GM12878 (cell line): ENCODE data around the gene UTS2R. TPM values are rescaled to one million over a fixed set of nuclear protein-coding genes. Genes with fewer than 3 reads are reported as not detected.

Experiments
- ATF7 ChIP-seq: fragments of 450-650 bp; IDR thresholded peaks from 2 replicates; pipeline ENCODE4 v1.6.1; 2016; ENCODE audit warnings: low read depth, mild to moderate bottlenecking
- BCLAF1 ChIP-seq: fragments of 450-650 bp; IDR thresholded peaks from 2 replicates; pipeline ENCODE4 v1.6.1; 2017; ENCODE audit warnings: antibody characterized with exemption, mild to moderate bottlenecking, moderate library complexity
- BHLHE40 ChIP-seq, 2 experiments: fragments of 450-650 bp in 1 of 2; IDR thresholded peaks; 2 replicates each; pipeline ENCODE4 v1.6.1; 2011 to 2017; ENCODE audit warnings: low read depth in 2 of 2, borderline replicate concordance in 1 of 2, improper control_type of control experiment in 1 of 2, low read length in 1 of 2, mild to moderate bottlenecking in 1 of 2
- CBFB ChIP-seq: IDR thresholded peaks from 2 replicates; pipeline ENCODE4 v1.6.1; 2016; ENCODE audit warnings: antibody characterized with exemption, low read depth
- EZH2 ChIP-seq: IDR thresholded peaks from 2 replicates; pipeline ENCODE4 v1.6.1; 2012; ENCODE audit warnings: low read depth, mild to moderate bottlenecking, control low read depth, inconsistent platforms, low read length, borderline replicate concordance; ENCODE audit not compliant: control insufficient read depth
- GABPA ChIP-seq: IDR thresholded peaks from 2 replicates; pipeline ENCODE4 v1.6.1; 2014; ENCODE audit warnings: antibody characterized with exemption, low read depth, mild to moderate bottlenecking, inconsistent platforms
- MEF2A ChIP-seq: IDR thresholded peaks from 2 replicates; pipeline ENCODE4 v1.6.1; 2011; ENCODE audit warnings: low read depth, mild to moderate bottlenecking, low read length, moderate library complexity; ENCODE audit not compliant: insufficient read depth
- MTA2 ChIP-seq: fragments of 450-650 bp; IDR thresholded peaks from 2 replicates; pipeline ENCODE4 v1.6.1; 2016; ENCODE audit warnings: low read depth, mild to moderate bottlenecking, moderate library complexity
- MTA3 ChIP-seq: IDR thresholded peaks from 2 replicates; pipeline ENCODE4 v1.6.1; 2012; ENCODE audit warnings: low read length, inconsistent platforms, borderline replicate concordance
- NFIC ChIP-seq: IDR thresholded peaks from 2 replicates; pipeline ENCODE4 v1.6.1; 2012; ENCODE audit warnings: low read depth, mild to moderate bottlenecking, inconsistent platforms, low read length, moderate library complexity
- NFYB ChIP-seq: IDR thresholded peaks from 2 replicates; pipeline ENCODE4 v1.6.1; 2011; ENCODE audit warnings: low read depth, mild to moderate bottlenecking, low read length, improper control_type of control experiment, moderate library complexity; ENCODE audit not compliant: insufficient read depth
- RAD21 ChIP-seq: IDR thresholded peaks from 2 replicates; pipeline ENCODE4 v1.6.1; 2011; ENCODE audit warnings: mild to moderate bottlenecking, low read depth, low read length, moderate library complexity; ENCODE audit not compliant: insufficient read depth
- RELA ChIP-seq: fragments of 450-650 bp; IDR thresholded peaks from 2 replicates; pipeline ENCODE4 v1.8.0; 2014; ENCODE audit warnings: borderline replicate concordance; ENCODE audit not compliant: partially characterized antibody
- RELB ChIP-seq: fragments of 450-650 bp; IDR thresholded peaks from 2 replicates; pipeline ENCODE4 v1.6.1; 2017; ENCODE audit warnings: low read depth, mild to moderate bottlenecking, moderate library complexity
- SMC3 ChIP-seq: IDR thresholded peaks from 2 replicates; pipeline ENCODE4 v1.6.1; 2011; ENCODE audit warnings: low read length, improper control_type of control experiment, borderline replicate concordance
- SRF ChIP-seq, 2 experiments: IDR thresholded peaks; 2 replicates each; pipeline ENCODE4 v1.6.1; 2011; ENCODE audit warnings: low read depth in 2 of 2, low read length in 2 of 2, mild to moderate bottlenecking in 1 of 2, moderate library complexity in 1 of 2
- TAF1 ChIP-seq: IDR thresholded peaks from 2 replicates; pipeline ENCODE4 v1.6.1; 2011; ENCODE audit warnings: mild to moderate bottlenecking, low read depth, low read length, borderline replicate concordance
- TARDBP ChIP-seq: IDR thresholded peaks from 2 replicates; pipeline ENCODE4 v1.6.1; 2016; ENCODE audit warnings: borderline replicate concordance
- ZNF592 ChIP-seq: fragments of 450-650 bp; IDR thresholded peaks from 2 replicates; pipeline ENCODE4 v1.6.1; 2017; ENCODE audit warnings: mild to moderate bottlenecking, moderate library complexity
- polyA plus RNA-seq, 11 experiments: library from polyadenylated mRNA; depleted of rRNA in 4 of 11; unstranded in 6 of 11; stranded (reverse) in 5 of 11; fragments of >200 nt; fragmentation: Nextera tagmentation in 4 of 11; fragmentation: Illumina TruSeq in 1 of 11; extraction: Ambion mirVana in 4 of 11; extraction: Trizol in 1 of 11; gene quantifications; 1 replicate in 1 of 11; 2 replicates in 10 of 11; pipeline versions ENCODE4 v1.2.1 to v1.2.3, GENCODE V29; 2011 to 2016; ENCODE audit warnings: inconsistent platforms in 2 of 11, missing spikeins in 2 of 11, low read depth in 1 of 11
- total RNA-seq, 4 experiments: library from RNA; depleted of rRNA in 3 of 4; stranded (reverse); fragments of >200 nt in 3 of 4; fragmentation: Illumina TruSeq in 1 of 4; extraction: Trizol in 1 of 4; gene quantifications; 2 replicates each; pipeline versions ENCODE4 v1.2.1 to v1.2.3, GENCODE V29; 2013 to 2021

Gene UTS2R
- total and polyA plus RNA-seq, 10 of the 15 experiments (the other 5 are each of a cell fraction or from before 2014, with no cell fraction given), result 0.04 to 0.36 (median 0.11) TPM; not detected in 6

GRCh38 chr17:82414548-82415281 is 43.1 kb downstream of the UTS2R start (continued):
- no peak for TF ChIP-seq NFYB
- TF ChIP-seq RAD21, result peak; percentile 80
- TF ChIP-seq SMC3, result peak; percentile 87
- TF ChIP-seq BCLAF1, result no peak
- TF ChIP-seq TAF1, result no peak
- TF ChIP-seq ZNF592, result no peak
- TF ChIP-seq MTA2, result no peak
- TF ChIP-seq CBFB, result no peak
- TF ChIP-seq SRF (IDR thresholded peaks at IDR 0.05; ENCODE audit: low read depth in 2 of 2, low read length in 2 of 2), result no peak
- TF ChIP-seq GABPA, result no peak
- TF ChIP-seq MEF2A, result no peak
- no peak for TF ChIP-seq RELA
- no peak for TF ChIP-seq NFIC
- TF ChIP-seq ATF7, result no peak
- TF ChIP-seq BHLHE40 (IDR thresholded peaks at IDR 0.05; ENCODE audit: borderline replicate concordance in 1 of 2, low read depth in 2 of 2, low read length in 1 of 2), result peak; percentile 84 to 85
- no peak for TF ChIP-seq RELB
- no peak for TF ChIP-seq MTA3
- no peak for TF ChIP-seq TARDBP
- TF ChIP-seq EZH2, result no peak
